Activated naive CD8-positive, alpha-beta T cell (primary cell): ENCODE measurements around the gene TAP1.
"Not testable (repeated sequence)": the region's sequence is repeated elsewhere in the genome, so short reads cannot be mapped to it uniquely, and the experiment has no call there.

Source experiments
- H3K27ac Mint-ChIP-seq: one replicate; pipeline ENCODE4 v1.8.0; 2021; ENCODE audit warnings: mixed read lengths
- H3K27me3 Mint-ChIP-seq: one replicate; pipeline ENCODE4 v1.8.0; 2021; ENCODE audit warnings: mixed read lengths
- H3K36me3 Mint-ChIP-seq: one replicate; pipeline ENCODE4 v1.8.0; 2021; ENCODE audit warnings: mixed read lengths
- H3K4me1 Mint-ChIP-seq: one replicate; pipeline ENCODE4 v1.8.0; 2021; ENCODE audit warnings: low read depth, mixed read lengths
- H3K4me3 Mint-ChIP-seq: one replicate; pipeline ENCODE4 v1.8.0; 2021; ENCODE audit warnings: mild to moderate bottlenecking, mixed read lengths
- H3K9me3 Mint-ChIP-seq: one replicate; pipeline ENCODE4 v1.8.0; 2021; ENCODE audit warnings: low read depth, mixed read lengths

TAP1 gene

DNA sequence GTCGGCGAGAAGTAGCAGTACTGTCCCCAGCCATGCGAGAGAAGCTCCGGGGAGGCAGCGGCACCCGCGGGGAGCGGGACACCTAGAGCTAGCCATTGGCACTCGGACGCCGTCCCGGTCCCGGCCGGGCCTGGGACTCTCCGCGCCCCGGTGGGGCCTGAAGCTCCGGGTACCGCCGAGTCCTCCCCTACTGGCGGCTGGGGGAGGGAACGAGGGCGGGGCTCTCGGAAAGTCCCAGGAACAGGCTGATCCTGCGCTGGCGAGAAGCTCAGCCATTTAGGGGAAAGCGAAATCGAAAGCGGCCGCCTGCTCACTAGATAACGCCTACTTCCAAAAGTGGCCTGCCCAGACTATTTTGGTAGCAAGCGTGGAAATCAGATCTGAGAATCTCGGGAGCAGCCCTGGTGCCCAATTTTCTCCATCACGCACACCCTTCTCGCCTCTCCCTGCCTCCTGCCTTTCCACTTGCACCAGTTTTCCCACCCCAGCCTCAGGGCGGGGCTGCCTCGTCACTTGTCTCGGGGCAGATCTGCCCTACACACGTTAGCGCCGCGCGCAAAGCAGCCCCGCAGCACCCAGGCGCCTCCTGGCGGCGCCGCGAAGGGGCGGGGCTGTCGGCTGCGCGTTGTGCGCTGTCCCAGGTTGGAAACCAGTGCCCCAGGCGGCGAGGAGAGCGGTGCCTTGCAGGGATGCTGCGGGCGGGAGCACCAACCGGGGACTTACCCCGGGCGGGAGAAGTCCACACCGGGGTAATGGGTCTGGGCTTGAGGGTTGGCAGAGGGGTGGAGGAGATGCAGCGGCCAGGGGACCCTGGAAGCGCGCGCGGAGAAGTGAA is at the start of gene TAP1, which contains the start of gene PSMB9:
Gene TAP1, minus strand, starts transcription at position 164 of the 835 bp plus-strand sequence. Its CDS starts 68 bp downstream, at position 96.
Gene PSMB9, plus strand, starts transcription at position 652 of the 835 bp plus-strand sequence. Its CDS starts 38 bp downstream, at position 690.
- Mint-ChIP-seq H3K4me3 (peak within 1 kb of the TSS; percentile 96), H3K4me1 (peaks cover 66% of the 10 kb centered on the region), H3K9me3 (no peaks in the 10 kb centered on the region), H3K36me3 (peaks cover 54% of the 10 kb centered on the region), H3K27me3 (no peaks in the 10 kb centered on the region), H3K27ac (peak within 1 kb of the TSS; percentile 99)

DNA sequence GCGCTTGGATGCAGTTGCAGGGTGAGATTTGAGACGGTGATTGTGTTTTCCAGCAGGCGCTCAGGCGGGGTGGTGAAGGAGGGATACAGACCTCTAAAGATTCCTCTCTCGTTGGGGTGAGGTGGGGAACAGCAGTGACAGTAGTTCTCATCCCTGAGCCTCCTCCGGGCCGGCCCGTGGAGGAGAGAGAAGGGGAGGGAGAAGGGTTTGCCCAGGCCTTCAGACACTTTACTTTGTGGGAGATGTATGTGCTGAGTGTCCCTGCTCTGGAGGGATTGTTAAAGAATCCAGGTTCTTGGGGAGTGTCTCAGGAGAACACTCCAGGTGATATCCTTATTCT is 41.5 kb upstream of the TAP1 start:
- no peaks in the 10 kb centered on the region for H3K36me3 Mint-ChIP-seq

DNA sequence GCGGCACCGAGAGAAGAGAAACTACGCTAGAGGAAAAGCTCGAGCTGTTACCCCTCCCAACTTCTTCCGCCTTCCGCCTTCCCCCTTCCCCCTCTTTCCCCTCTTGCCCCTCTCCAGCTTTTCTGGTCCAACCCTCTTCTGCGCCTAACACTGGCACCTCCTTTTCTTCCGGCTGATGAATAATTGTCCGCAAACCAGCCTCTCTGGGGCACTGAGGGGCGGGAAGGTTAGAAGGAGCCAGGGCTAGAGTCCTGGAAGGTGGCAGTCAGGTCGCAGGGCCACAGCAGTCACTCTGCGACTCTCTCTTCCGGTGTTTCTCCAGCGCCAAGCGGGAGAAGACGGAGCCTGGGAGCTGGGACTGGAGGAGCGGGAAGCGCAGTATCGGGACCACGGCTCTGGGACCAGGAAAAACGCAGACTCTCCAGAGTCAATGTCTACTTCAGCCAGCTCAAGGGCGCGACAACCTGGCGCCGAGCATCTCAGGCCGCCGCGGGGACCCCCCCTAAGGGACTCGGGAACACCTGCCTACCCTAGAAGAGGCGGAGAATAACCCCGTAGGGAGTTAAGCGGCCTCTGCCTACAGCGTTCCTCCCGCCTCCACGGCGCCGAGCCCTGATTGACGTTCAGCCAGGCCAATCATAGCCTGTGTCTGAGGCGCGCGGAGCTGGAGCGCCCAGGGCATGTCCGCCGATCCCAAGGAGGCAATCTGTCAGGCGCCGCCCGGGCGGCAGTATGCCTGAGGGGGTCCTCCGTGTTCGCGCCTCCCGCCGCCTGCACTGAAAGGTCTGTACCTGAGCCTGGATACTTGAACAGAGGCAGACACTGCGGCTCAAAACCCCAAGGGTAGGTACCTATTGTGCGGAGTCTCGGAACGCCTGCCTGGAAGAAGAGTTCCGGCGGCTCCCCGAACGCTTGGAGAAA is 40.8 kb upstream of the TAP1 start:
- peak overlapping the region; percentile 87 for H3K27ac Mint-ChIP-seq
- no peaks in the 10 kb centered on the region for H3K9me3 Mint-ChIP-seq
- no peaks in the 10 kb centered on the region for H3K36me3 Mint-ChIP-seq
- peak overlapping the region; percentile 93 for H3K4me3 Mint-ChIP-seq
- no peaks in the 10 kb centered on the region for H3K27me3 Mint-ChIP-seq
- H3K4me1 Mint-ChIP-seq, result peaks cover 39% of the 10 kb centered on the region

More for the DNA sequence above, 41.5 kb upstream of the TAP1 start:
- no peaks in the 10 kb centered on the region for H3K9me3 Mint-ChIP-seq
- peak overlapping the region; percentile 87 for H3K27ac Mint-ChIP-seq
- H3K4me3 Mint-ChIP-seq, result peak overlapping the region; percentile 93
- H3K4me1 Mint-ChIP-seq, result peaks cover 39% of the 10 kb centered on the region
- H3K27me3 Mint-ChIP-seq, result no peaks in the 10 kb centered on the region

- no peak overlapping the region for H3K4me3 Mint-ChIP-seq
- H3K4me1 Mint-ChIP-seq, result peaks cover 17% of the 10 kb centered on the region
- no peaks in the 10 kb centered on the region for H3K9me3 Mint-ChIP-seq
- no peaks in the 10 kb centered on the region for H3K36me3 Mint-ChIP-seq
- no peaks in the 10 kb centered on the region for H3K27me3 Mint-ChIP-seq
- no peak overlapping the region for H3K27ac Mint-ChIP-seq
Observed at GRCh38 chr6:32890831-32891230, 37.3 kb upstream of the TAP1 start.

DNA sequence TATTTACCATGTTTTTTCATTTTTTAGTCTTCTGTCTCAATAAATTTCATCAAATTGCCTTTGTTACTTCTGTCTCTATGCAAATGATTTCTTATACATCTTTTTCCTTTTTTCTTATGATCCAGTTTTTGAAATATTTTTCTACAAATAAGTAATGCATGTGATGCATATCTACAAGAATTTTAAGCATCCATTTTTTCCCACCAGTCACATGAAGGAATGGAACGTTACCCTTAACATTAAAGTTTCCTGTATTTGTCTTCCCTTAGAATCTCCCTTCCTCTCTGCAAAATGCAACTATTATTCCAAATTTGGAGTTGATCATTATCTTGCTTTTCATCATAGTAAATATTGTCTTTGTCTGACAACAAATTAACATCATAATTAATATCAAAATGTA is 36.0 kb upstream of the TAP1 start:
- no peaks in the 10 kb centered on the region for H3K9me3 Mint-ChIP-seq
- H3K4me1 Mint-ChIP-seq, result peaks cover 7% of the 10 kb centered on the region
- no peaks in the 10 kb centered on the region for H3K36me3 Mint-ChIP-seq
- no peak overlapping the region for H3K4me3 Mint-ChIP-seq
- no peaks in the 10 kb centered on the region for H3K27me3 Mint-ChIP-seq
- no peak overlapping the region for H3K27ac Mint-ChIP-seq

DNA sequence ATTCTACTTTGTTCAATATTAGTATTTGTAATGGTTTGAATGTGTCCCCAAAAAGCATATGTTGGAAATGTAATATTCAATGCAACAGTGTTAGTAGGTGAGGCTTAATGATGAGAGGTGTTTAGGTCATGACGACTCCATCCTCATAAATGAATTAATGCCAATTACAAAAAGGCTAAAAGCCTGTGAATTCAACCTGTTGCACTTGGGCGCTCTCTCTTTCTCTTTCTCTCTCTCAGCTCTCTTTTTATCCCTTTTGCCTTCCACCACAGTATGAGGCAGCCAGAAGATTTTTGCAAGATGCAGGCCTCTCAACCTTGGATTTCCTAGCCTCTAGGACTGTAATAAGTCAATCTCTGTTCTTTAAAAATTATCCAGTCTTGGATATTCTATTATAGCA is 35.1 kb upstream of the TAP1 start:
- Mint-ChIP-seq H3K27me3 (no peaks in the 10 kb centered on the region), H3K36me3 (no peaks in the 10 kb centered on the region), H3K4me3 (no peak overlapping the region), H3K9me3 (no peaks in the 10 kb centered on the region), H3K27ac (no peak overlapping the region), H3K4me1 (peaks cover 3% of the 10 kb centered on the region)

DNA sequence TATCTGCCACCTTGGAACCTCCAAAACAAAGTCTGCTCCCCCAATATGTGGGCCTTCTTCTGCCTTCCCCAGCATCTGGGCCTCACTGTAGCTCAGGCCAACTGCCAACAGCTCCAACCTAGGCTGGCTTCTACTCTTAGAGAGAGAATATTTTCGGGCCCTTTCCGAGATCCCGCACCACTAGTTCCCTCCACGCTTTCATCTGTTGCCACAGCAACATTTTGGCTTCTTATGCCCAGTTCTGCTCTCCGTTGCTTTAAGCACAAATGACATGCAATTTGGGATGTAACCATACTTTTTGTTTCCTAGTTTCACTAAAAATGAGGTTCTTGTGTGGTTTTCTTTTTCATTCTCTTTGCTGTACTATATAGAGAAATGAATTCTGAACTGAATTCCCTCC is 34.1 kb upstream of the TAP1 start:
- no peaks in the 10 kb centered on the region for H3K36me3 Mint-ChIP-seq
- H3K9me3 Mint-ChIP-seq, result no peaks in the 10 kb centered on the region
- peaks cover 1% of the 10 kb centered on the region for H3K4me1 Mint-ChIP-seq
- H3K27me3 Mint-ChIP-seq, result no peaks in the 10 kb centered on the region
- H3K27ac Mint-ChIP-seq, result no peak overlapping the region
- H3K4me3 Mint-ChIP-seq, result no peak overlapping the region

DNA sequence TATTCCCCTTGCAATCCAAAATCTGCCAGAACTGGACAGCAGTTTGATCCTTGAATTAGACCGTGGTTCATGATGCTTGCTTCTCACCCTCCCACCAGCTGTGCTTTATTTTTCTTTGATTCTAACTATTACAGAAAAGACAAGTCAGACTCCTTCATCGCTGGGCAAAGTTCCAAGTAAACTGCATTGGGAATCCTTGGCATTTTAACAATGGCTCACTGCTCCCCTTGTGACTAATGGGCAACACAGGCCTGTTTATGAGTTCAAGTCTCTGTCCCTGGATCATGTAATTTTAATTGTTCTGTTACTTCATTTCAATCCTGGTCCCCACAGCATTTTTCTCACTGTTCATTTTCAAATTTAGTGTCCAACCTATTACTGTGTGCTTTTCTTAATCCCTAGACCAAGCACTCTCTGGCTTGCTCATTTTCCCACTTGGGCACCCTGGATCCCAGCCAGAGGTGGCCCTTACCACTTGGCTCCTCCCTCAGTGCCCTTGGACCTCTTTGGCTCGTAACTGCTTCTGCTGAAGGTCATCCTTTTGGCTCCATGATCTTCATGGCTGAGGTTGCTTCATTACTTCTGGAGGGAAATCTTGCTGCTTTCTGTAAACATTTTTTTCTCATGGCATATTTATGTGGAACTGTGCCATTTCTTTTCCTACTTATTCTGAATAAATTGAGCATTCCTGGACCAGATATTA is 33.3 kb upstream of the TAP1 start:
- H3K9me3 Mint-ChIP-seq, result no peaks in the 10 kb centered on the region
- H3K27ac Mint-ChIP-seq, result no peak overlapping the region
- H3K4me3 Mint-ChIP-seq, result no peak overlapping the region
- no peaks in the 10 kb centered on the region for H3K36me3 Mint-ChIP-seq
- no peaks in the 10 kb centered on the region for H3K27me3 Mint-ChIP-seq
- H3K4me1 Mint-ChIP-seq, result peaks cover 1% of the 10 kb centered on the region

DNA sequence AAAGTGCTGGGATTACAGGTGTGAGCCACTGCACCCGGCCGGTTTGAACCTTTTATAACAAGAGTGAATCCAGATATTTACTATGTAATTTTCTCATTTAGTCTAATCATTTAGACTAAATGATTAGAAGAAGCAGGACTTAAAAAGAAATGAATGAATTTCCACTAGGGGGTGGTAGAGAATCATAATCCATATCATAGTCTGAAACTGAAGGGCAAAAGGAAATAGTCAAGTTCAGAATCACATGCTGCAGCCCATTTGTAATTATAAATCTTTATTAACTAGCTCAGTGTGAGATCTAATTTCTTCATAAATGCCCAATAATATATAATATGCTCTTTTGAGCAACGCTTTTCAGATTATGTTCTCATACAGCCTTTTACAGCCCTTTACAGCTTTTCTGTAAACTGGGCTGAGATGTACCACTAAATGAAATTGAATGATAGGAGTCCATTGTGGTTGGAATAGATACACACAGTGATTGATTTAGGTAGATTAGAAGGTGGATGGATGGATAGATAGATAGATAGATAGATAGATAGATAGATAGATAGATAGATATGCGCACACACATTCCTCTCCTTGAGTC is 32.3 kb upstream of the TAP1 start:
- no peaks in the 10 kb centered on the region for H3K27me3 Mint-ChIP-seq
- H3K27ac Mint-ChIP-seq, result no peak overlapping the region
- H3K36me3 Mint-ChIP-seq, result peaks cover 2% of the 10 kb centered on the region
- no peaks in the 10 kb centered on the region for H3K9me3 Mint-ChIP-seq
- H3K4me1 Mint-ChIP-seq, result peaks cover 1% of the 10 kb centered on the region
- H3K4me3 Mint-ChIP-seq, result no peak overlapping the region

DNA sequence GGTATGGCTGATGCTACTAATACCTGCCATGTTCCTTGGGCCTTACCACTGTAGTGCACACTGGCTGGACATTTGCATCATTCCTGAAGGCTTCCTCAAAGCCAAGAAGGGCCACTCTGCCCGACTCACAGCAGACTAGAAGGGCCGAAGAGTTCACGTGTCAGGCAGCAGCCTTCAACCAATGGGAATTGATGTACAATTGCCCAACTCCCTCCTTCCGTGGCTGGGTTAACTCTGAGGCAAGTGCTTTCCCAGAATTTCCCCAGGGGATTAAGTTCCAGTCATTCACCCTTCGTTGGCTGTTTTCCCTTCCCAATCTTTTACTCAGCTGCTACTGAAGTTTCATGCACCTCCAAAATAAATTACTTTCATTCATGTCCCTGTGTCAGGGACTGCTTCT is 30.3 kb upstream of the TAP1 start:
- no peaks in the 10 kb centered on the region for H3K27me3 Mint-ChIP-seq
- peaks cover 1% of the 10 kb centered on the region for H3K4me1 Mint-ChIP-seq
- H3K27ac Mint-ChIP-seq, result no peak overlapping the region
- no peaks in the 10 kb centered on the region for H3K9me3 Mint-ChIP-seq
- H3K4me3 Mint-ChIP-seq, result no peak overlapping the region
- H3K36me3 Mint-ChIP-seq, result peaks cover 9% of the 10 kb centered on the region

GRCh38 chr6:32882879-32883250 is 29.4 kb upstream of the TAP1 start:
- Mint-ChIP-seq H3K9me3 (no peaks in the 10 kb centered on the region), H3K27ac (peak overlapping the region; percentile 10), H3K27me3 (no peaks in the 10 kb centered on the region), H3K4me3 (no peak overlapping the region), H3K4me1 (peaks cover 1% of the 10 kb centered on the region), H3K36me3 (peaks cover 12% of the 10 kb centered on the region)

DNA sequence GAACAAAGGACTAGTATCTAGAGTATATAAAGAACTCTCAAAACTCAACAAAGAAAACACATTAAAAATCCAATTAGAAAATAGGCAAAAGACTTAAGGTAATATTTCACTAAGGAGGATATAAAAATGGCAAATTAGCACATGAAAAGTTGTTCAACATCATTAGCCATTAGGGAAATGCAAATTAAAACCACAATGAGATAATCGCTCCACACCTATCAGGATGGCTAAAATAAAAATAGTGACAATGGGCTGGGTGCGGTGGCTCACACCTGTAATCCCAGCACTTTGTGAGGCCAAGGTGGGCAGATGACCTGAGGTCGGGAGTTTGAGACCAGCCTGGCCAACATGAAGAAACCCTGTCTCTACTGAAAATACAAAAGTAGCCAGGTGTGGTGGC is 27.5 kb upstream of the TAP1 start:
- peaks cover 13% of the 10 kb centered on the region for H3K36me3 Mint-ChIP-seq
- H3K27me3 Mint-ChIP-seq, H3K4me3 Mint-ChIP-seq, H3K4me1 Mint-ChIP-seq, H3K9me3 Mint-ChIP-seq, H3K27ac Mint-ChIP-seq: not testable (repeated sequence)

- H3K4me1 Mint-ChIP-seq, result no peaks in the 10 kb centered on the region
- no peak overlapping the region for H3K4me3 Mint-ChIP-seq
- H3K36me3 Mint-ChIP-seq, result peaks cover 13% of the 10 kb centered on the region
- no peaks in the 10 kb centered on the region for H3K27me3 Mint-ChIP-seq
- no peak overlapping the region for H3K27ac Mint-ChIP-seq
- H3K9me3 Mint-ChIP-seq, result no peaks in the 10 kb centered on the region
Observed at GRCh38 chr6:32879691-32880090, 26.2 kb upstream of the TAP1 start.

DNA sequence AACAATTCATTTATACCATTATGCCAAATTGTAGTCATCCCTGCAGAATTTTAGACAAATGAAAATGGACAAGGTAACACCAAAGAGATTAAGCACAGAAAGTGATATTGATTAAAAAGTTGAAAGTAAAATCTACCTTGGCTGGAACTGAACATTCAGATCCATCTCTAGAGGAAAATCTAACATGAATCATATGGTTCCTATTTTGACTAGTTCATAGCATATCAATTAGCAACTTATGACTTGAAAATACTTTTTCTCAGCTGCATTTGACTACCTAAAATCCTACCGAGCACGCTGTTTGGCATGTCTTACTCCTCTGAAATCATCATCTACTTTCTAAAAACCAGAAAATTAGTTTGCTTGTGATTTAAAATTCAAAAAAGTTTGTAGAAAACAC is 23.1 kb upstream of the TAP1 start:
- no peaks in the 10 kb centered on the region for H3K4me1 Mint-ChIP-seq
- H3K4me3 Mint-ChIP-seq, result no peak overlapping the region
- H3K9me3 Mint-ChIP-seq, result no peaks in the 10 kb centered on the region
- no peaks in the 10 kb centered on the region for H3K27me3 Mint-ChIP-seq
- no peak overlapping the region for H3K27ac Mint-ChIP-seq
- peaks cover 16% of the 10 kb centered on the region for H3K36me3 Mint-ChIP-seq
